Right ventricle myocardium inferior (tissue), 1 donor: Measurements from ENCODE around the gene SORCS3. TPM values are rescaled to one million over a fixed set of nuclear protein-coding genes. Genes with fewer than 3 reads are reported as not detected.

Experiments
- ATAC-seq: fragments of 200-7000 bp; cut with Tn5 transposase; one replicate; pipeline ENCODE4 v1.9.1; 2020; ENCODE audit warnings: mild to moderate bottlenecking, moderate library complexity
- DNase-seq: peaks from one replicate; pipeline ENCODE4 v3.0.0; 2021; ENCODE audit errors: missing footprints
- intact Hi-C: fragments of 100-400 bp; cut with DNase I; formaldehyde crosslinking; loops from one replicate; pipeline ENCODE4 v1.11.0; 2022
- total RNA-seq: library from RNA; stranded (reverse); fragmentation: NEBNext Ultra II Directional; extraction: Animal tissue kit (Norgen Biotek cat#: 25700); gene quantifications from one replicate; pipeline ENCODE4 v1.2.1, GENCODE V29; 2021
- donor health status: DM: no; HTN: yes; CAD: no; lungs with severe emphysema.

The SORCS3 gene
- total RNA-seq, 1 donor from 2014 or later = 0.08 TPM

- DNase-seq (no peak), ATAC-seq (no peak)
- intact Hi-C loops = no loop called here
Observed at GRCh38 chr10:104892879-104893617, 252.0 kb downstream of the SORCS3 start.

GRCh38 chr10:104893701-104894100 is 252.6 kb downstream of the SORCS3 start:
- no peak for ATAC-seq
- no peak for DNase-seq
- intact Hi-C loops = no loop called here

- intact Hi-C loops = no loop called here
- no peak for DNase-seq
- no peak for ATAC-seq
Observed at GRCh38 chr10:104894681-104895080, 253.6 kb downstream of the SORCS3 start.

GRCh38 chr10:104895541-104895940 is 254.5 kb downstream of the SORCS3 start:
- intact Hi-C loops = no loop called here
- DNase-seq = no peak
- ATAC-seq = no peak

- ATAC-seq (no peak), DNase-seq (no peak)
- intact Hi-C loops = no loop called here
Observed at GRCh38 chr10:104895981-104896380, 254.9 kb downstream of the SORCS3 start.

- ATAC-seq (no peak), DNase-seq (no peak)
- intact Hi-C loops = no loop called here
Observed at GRCh38 chr10:104897696-104898095, 256.6 kb downstream of the SORCS3 start.

GRCh38 chr10:104899779-104900178 is 258.7 kb downstream of the SORCS3 start:
- DNase-seq = no peak
- ATAC-seq = no peak
- intact Hi-C loops = no loop called here

- intact Hi-C loops = no loop called here
Observed at GRCh38 chr10:104903433-104903832, 262.3 kb downstream of the SORCS3 start.

GRCh38 chr10:104904753-104905323 is 263.7 kb downstream of the SORCS3 start:
- DNase-seq (no peak), ATAC-seq (no peak)
- intact Hi-C loops = no loop called here

More at GRCh38 chr10:104903433-104903832, 262.3 kb downstream of the SORCS3 start:
- ATAC-seq (no peak), DNase-seq (no peak)

GRCh38 chr10:104906112-104906511 is 265.0 kb downstream of the SORCS3 start:
- ATAC-seq = no peak
- no peak for DNase-seq
- intact Hi-C loops = no loop called here

- ATAC-seq = no peak
- intact Hi-C loops = no loop called here
- no peak for DNase-seq
Observed at GRCh38 chr10:104907521-104907920, 266.4 kb downstream of the SORCS3 start.

GRCh38 chr10:104908581-104908980 is 267.5 kb downstream of the SORCS3 start:
- intact Hi-C loops = no loop called here
- no peak for DNase-seq
- no peak for ATAC-seq

- no peak for ATAC-seq
- intact Hi-C loops = no loop called here
- DNase-seq = no peak
Observed at GRCh38 chr10:104910712-104911111, 269.6 kb downstream of the SORCS3 start.

GRCh38 chr10:104913390-104913789 is 272.3 kb downstream of the SORCS3 start:
- intact Hi-C loops = no loop called here
- ATAC-seq (no peak), DNase-seq (no peak)

- no peak for DNase-seq
- ATAC-seq = no peak
- intact Hi-C loops = no loop called here
Observed at GRCh38 chr10:104920476-104920875, 279.4 kb downstream of the SORCS3 start.

GRCh38 chr10:104921763-104922162 is 280.7 kb downstream of the SORCS3 start:
- intact Hi-C loops = no loop called here
- DNase-seq (no peak), ATAC-seq (no peak)

GRCh38 chr10:104922810-104923209 is 281.7 kb downstream of the SORCS3 start:
- DNase-seq (no peak), ATAC-seq (no peak)
- intact Hi-C loops = no loop called here

GRCh38 chr10:104923501-104923900 is 282.4 kb downstream of the SORCS3 start:
- intact Hi-C loops = no loop called here
- no peak for ATAC-seq
- no peak for DNase-seq

GRCh38 chr10:104924101-104924795 is 283.2 kb downstream of the SORCS3 start:
- ATAC-seq = no peak
- intact Hi-C loops = no loop called here

GRCh38 chr10:104925232-104925851 is 284.3 kb downstream of the SORCS3 start:
- DNase-seq (no peak), ATAC-seq (no peak)
- intact Hi-C loops = loop anchor here (5.0 kb wide), 1 partner anchor 278 kb away; no protein-coding TSS in a partner anchor

More at GRCh38 chr10:104924101-104924795, 283.2 kb downstream of the SORCS3 start:
- no peak for DNase-seq
